ENCODE data around the gene ZNF782.
"Not testable (repeated sequence)": the region's sequence is repeated elsewhere in the genome, so short reads cannot be mapped to it uniquely, and the experiment has no call there.

The ZNF782 gene

GRCh38 chr9:96853781-96854650, at the start of gene ZNF782:
Gene ZNF782, minus strand, starts transcription at chr9:96854514. Its CDS starts 2,553 bp downstream, at chr9:96851961.
- peak; percentile 93 for DNase-seq (ENCODE audit: low spot score)

GRCh38 chr9:96900010-96900409, 45.7 kb upstream of the ZNF782 start:
- not testable (repeated sequence) for DNase-seq (ENCODE audit: low spot score)

- no peak for DNase-seq (ENCODE audit: low spot score)
These were observed 37.8 kb upstream of the ZNF782 start for GRCh38 chr9:96892131-96892530.

GRCh38 chr9:96888591-96888990, 34.3 kb upstream of the ZNF782 start:
- DNase-seq (ENCODE audit: low spot score) = no peak

- no peak for DNase-seq (ENCODE audit: low spot score)
These were observed 31.1 kb upstream of the ZNF782 start for GRCh38 chr9:96885424-96885823.

DNA sequence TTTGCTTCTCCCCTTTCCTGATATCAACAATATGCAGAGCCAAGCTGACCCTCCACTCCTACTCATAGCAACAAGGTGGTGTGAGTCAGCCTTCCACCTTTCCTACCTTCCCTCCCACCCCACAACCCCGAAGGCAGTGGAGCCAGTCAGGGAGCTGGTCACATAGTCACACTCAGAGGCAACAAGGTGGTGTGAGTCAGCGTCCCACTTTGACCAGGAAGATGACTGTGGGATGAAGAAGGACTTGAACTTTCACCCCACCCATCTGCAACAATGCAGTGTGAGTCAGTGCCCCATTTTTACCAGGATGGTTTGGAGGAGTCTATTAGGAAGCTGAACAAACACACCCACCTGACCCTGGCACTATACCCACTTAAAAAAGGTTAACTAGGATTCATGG, 30.1 kb upstream of the ZNF782 start:
- DNase-seq (ENCODE audit: low spot score) = no peak

GRCh38 chr9:96883922-96884321, 29.6 kb upstream of the ZNF782 start:
- DNase-seq (ENCODE audit: low spot score) = no peak

DNA sequence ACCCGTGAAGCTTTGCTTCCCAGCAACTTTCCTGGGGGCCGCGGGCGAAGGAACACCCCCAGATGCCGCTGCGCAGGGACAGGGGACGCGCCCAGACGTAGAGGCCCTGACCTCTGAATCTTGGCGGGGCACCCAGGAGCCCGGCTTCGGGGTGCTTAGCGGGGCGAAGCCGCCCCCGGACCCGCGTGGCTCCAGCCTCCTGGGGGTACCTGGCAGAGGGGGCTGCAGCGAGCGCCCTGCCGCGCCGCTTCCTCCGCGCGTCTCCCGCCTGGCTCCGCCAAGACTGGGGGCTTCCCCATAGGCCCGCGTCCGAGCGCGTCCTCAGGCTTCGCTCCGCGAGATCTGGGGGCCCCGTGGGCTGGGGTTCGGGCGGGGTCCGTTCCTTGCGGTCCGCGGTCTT, 23.0 kb upstream of the ZNF782 start:
- no peak for DNase-seq (ENCODE audit: low spot score)

DNA sequence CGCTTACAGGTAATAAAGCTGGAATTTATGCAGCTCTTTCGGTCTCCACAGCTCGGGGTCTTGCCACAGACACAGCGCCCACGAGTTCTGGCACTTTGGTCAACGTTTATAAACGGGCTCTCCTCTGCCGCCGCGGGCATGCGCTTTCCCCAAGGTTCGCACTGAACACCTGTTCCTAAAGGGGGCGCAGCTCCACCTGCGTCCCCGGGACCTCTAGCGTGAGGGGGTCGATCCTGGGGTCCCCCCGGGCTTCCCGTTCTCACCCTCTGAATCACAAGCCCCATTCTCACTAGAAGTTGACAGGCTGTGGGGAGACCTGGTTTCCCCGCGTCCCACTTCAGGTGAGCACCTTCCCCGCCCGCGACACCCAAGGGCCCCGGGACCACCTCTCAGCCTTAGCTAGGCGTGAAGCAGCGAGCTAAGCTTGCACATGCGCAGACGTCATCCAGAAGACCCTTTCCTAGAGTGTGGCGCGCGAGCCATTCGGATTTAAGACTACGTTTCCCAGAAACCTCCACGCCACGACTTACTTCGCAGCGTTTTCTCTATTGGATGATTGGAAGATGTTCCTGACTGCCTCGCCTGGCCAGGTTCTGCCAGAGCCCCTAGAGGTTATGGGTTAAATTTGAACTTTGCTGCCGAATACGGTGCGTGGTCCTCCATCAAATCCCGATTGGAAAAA, 21.3 kb upstream of the ZNF782 start:
- peak; percentile 69 for DNase-seq (ENCODE audit: low spot score)

- DNase-seq (ENCODE audit: low spot score) = no peak
These were observed 20.7 kb upstream of the ZNF782 start for GRCh38 chr9:96874947-96875460.

- DNase-seq (ENCODE audit: low spot score) = no peak
These were observed 20.0 kb upstream of the ZNF782 start for GRCh38 chr9:96874201-96874785.

- DNase-seq (ENCODE audit: low spot score) = no peak
These were observed 16.9 kb upstream of the ZNF782 start for GRCh38 chr9:96871176-96871575.

- DNase-seq (ENCODE audit: low spot score) = no peak
These were observed 14.4 kb upstream of the ZNF782 start for GRCh38 chr9:96868709-96869108.

- DNase-seq (ENCODE audit: low spot score) = no peak
These were observed 12.9 kb upstream of the ZNF782 start for GRCh38 chr9:96867079-96867804.

- DNase-seq (ENCODE audit: low spot score) = not testable (repeated sequence)
These were observed 10.9 kb upstream of the ZNF782 start for GRCh38 chr9:96865240-96865639.

- DNase-seq (ENCODE audit: low spot score) = no peak
These were observed 5.3 kb upstream of the ZNF782 start for GRCh38 chr9:96859461-96860198.

DNA sequence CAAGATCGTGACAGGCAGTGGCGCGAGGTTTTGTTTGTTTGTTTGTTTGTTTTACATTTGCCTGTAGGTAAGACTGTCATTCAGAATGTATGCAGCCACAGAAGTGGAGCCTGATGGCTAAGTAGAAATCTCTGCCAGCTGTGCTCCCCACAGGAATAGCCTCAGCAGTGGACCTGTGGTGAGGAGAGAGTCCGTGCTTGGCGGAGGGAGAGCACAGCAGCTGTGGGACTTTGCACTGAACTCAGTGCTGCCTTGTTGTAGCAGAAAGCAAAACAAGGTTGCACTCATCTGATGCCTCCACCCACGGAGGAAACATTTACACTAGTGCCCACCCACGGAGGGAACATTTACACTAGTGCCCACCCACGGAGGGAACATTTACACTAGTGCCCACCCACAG, 4.4 kb upstream of the ZNF782 start:
- DNase-seq (ENCODE audit: low spot score) = no peak

DNA sequence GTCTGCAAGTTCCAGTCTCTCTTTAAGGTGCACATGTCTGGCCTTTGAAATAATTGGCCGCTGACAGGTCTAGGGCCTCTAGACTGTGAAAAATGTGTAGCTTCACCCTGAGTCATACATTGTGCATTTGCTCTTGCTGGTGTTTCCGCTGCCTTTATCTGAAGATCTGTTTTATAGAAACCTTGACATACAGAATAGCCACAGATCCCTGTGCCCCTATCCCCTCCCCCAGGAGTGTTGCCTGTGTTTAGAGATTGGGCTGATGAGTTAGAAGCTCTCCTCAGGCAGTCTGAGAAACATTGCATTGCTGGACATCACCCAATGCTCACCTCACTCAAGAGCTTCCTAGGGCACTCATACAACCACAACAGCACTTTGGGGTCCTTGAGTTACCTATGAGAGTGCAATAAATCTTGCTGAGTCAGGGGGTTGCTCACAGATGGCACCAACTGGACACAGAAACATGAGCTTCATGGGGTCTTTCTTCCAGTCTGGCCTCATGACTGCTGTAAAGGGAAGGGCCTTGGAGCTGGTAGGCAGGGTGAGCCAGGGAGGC, 3.8 kb upstream of the ZNF782 start:
- DNase-seq (ENCODE audit: low spot score) = no peak

GRCh38 chr9:96856363-96857286, 2.3 kb upstream of the ZNF782 start:
- DNase-seq (ENCODE audit: low spot score) = no peak
